ENCODE data around the gene GYG1.

Gene GYG1

DNA sequence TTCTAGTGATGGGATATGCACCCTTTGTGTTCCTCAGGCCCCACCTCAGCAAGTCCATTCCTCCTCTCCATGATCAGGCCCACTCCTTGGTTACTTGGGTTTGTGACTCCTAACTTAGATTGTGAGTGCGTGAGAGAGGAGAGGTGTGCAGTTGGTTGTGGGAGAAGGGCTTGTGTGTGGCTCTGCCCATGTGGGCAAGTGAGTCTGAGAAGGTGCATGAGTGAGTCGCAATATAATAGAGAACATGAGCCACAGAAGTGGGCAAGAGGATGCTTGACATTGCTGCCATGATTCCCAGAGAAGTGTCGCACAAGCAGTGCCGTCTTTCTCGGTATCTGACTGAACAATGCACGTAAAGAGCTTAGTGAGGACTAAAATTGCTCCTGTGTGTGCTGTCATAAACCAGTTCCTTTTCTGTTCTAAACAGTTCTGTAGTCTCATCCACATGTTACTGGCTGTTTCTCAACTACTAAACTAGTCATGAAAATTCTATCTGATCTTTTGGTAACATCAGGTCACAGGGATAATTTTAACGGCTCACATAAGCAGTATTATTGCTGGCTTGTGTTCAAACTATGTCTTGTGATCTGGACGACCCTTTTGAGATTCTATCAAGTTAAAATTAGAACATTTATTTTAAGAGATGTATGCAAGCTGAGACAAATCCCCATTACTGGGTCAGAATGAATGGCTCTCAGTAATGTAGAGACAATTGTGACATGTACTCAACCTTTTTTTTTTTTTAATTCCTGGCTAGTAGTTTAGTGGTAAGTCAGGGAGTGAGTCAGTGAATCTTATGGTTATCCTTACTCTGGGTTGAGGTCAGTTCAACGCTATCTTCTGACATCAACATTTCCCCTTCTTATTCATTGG lies 25.6 kb downstream of the GYG1 start:
- FAIRE-seq (no peak), DNase-seq (ENCODE audit: low spot score) (peak; percentile 50)

DNA sequence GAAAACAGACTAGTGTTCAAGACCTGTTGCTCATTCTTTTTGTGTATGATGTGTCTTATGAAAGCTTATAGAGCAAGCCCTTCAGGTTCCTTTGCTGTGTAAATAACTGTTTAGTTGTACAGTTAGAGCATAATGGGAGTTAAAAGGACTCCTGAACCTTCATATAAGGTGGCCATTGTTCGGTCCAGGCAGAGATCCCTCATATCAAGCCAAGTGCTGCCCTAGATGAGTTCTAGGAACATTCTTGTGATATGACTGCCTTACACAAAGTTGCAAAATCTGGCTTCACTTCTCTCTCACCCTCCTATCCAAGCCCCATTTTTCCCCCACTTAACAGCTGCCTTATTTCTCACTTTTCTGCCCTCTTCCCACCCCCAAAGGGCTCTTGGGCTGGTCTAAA lies 26.9 kb downstream of the GYG1 start:
- no peak for DNase-seq (ENCODE audit: low spot score)
- FAIRE-seq: no peak

DNA sequence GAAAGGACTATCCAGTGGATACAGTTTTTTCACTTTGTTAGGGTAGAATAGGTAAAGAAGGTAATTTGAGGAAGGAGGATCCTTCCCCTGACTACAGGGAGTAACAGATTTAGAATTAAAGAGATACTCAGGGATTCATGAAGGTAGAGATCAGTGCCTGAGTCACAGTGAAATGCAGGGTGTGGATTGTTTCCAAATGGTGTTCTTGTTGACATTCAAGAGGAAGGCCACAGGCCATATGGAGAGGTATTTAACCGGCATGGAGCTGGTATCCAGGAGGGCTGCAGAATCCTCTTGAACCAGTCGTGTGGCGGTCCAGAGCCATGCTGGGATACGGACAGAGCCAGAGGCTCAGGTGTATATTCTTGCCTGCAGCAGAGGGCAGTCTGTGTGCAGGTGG lies 28.2 kb downstream of the GYG1 start:
- FAIRE-seq (no peak), DNase-seq (ENCODE audit: low spot score) (no peak)

DNA sequence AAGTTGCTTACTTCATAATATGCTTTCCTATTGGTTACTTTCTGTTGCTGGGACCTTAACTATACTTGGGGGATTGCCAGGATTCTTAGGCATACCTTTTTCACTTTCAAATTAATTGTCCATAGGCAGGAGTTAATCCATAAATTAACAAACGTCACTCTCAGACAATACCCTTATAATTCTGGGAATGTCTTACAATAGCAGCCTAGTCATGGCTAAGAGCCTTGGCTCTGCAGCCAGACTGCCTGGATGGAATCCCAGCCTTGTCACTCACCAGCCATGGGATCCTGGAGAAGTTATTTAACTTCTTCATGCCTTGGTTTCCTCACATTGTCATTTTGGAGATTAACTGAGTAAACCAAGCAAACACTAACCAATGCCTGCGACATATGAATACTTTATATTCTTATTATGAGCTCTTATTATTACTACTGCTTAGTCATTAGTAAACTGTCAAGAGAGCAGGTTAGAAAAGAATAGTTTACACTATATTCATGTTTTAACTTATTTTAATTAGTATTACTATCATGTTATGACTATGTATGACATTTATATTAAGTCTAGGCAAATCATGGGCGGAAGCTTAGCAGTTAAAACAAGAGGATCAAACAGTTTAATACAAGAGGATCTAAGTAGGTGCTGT lies 29.0 kb downstream of the GYG1 start:
- no peak for FAIRE-seq

DNA sequence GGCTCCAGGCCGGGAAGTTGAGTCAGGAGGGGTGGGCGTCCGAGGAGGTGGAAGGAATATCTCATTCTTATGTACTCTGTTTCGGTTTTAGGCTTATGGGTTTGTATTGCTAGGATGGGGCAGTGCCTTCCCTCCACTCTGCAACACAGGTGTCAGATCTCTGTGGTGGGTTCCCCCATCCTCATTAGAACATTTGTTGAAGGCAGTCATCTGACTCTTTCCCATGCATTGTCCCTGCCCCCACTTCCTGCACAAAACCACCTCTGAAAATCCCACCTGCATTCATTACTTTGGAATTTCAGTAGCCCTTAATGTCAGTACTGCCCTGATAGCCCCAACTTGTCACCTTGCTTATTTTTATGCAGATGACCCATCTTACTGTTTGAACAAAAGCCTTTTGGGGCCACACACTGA lies 29.5 kb downstream of the GYG1 start:
- DNase-seq (ENCODE audit: low spot score) (no peak), FAIRE-seq (no peak)

More for the DNA sequence above, 29.0 kb downstream of the GYG1 start:
- no peak for DNase-seq (ENCODE audit: low spot score)

DNA sequence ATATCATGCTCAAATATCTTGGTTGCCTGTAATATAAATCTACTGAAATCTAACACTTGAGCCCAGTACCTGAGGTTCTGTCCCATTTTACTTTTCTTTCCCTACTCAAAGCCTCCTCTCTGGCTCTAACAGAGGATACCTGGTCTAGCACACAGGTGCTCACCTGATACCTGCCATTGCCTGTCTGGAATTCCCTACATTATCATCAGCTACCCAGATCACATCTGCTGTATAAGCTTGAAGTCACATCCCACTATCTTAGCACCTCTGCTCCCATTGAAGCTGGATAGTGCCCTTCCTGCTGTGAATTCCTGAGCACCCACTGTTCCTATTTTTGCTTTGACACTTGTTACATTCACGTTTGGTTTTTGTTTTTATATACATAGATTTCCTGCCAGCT lies 30.5 kb downstream of the GYG1 start:
- FAIRE-seq (no peak), DNase-seq (ENCODE audit: low spot score) (no peak)

DNA sequence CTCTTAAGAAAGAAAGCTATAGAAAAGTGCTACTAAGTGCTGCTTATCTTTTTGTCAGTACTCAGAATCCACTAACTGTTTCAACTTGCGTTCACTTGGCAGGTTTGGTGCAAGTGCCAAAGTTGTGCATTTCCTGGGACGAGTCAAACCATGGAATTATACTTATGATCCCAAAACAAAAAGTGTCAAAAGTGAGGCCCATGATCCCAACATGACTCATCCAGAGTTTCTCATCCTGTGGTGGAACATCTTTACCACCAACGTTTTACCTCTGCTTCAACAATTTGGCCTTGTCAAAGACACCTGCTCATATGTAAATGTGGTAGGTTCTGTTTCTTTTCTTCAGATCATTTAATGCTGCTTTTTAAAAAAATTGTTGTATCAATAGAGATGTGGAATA lies 32.6 kb downstream of the GYG1 start:
- no peak for FAIRE-seq
- DNase-seq (ENCODE audit: low spot score): no peak

DNA sequence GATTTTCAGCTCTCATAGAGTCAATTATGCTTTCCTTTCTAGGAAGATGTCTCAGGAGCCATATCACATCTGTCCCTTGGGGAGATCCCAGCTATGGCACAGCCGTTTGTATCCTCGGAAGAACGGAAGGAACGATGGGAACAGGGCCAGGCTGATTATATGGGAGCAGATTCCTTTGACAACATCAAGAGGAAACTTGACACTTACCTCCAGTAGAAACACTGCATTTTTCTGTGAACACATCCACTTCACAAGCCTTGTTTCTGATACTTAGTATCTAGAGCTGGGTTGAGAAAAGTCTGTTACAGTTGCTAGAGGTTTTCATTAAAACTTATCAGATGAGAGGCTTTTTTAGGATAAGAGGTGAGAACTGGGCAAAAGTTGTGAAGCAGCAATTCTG lies 35.4 kb downstream of the GYG1 start:
- no peak for FAIRE-seq

DNA sequence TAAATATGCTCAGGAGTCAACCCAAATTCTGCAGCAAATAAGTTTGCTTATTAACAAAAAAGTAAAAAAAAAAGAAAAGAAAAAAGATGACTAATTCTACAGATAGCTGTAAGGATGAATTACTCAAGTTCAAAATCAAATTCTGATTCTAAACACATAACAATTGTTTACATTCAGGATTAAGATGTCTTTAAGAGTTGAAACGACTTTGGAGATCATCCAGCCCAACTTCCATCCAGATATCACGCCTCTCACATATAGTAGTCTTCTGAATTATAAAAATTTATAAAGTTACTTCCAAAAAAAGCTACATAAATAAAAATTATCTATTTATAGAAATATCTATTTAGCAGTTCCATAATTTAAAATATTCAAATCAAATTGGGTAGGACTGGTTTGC lies 39.8 kb downstream of the GYG1 start:
- no peak for DNase-seq (ENCODE audit: low spot score)

More for the DNA sequence above, 35.4 kb downstream of the GYG1 start:
- no peak for DNase-seq (ENCODE audit: low spot score)

DNA sequence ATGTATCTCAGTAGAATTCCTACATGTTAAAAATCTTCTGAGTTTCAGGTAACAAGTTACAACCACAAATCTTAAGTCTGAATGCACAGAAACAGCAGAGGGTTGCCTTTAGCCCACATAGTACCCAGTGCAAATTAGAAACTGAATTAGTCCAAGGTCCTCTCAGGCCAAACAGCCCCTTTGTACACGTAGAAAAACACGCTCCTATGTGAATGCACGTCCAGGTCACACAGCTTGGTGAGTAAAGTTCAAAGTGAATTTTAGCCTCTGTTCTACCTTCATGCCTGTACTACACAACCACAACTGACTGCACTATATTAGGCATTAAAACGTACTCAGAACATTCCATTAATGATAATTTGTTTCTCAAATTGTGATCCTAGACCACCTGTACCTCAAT lies 46.3 kb downstream of the GYG1 start:
- FAIRE-seq (no peak), DNase-seq (ENCODE audit: low spot score) (no peak)

More for the DNA sequence above, 39.8 kb downstream of the GYG1 start:
- no peak for FAIRE-seq

DNA sequence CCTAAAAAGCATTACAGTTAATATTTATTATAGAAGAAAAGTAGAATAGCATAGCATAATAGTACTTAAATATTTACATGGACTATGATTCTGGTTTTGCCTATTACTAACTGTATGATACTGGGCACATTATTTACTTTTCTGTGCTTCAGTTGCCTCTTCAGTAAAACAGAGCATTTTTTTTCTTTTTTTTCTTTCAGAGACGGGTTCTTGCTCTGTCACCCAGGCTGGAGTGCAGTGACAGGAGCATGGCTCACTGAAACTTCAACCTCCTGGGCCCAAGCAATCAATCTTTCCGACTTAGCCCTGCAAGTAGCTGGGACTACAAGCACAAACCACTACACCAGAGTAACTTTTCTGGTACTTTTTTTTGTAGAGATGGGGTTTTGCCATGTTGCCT lies 47.0 kb downstream of the GYG1 start:
- FAIRE-seq (no peak), DNase-seq (ENCODE audit: low spot score) (no peak)

DNA sequence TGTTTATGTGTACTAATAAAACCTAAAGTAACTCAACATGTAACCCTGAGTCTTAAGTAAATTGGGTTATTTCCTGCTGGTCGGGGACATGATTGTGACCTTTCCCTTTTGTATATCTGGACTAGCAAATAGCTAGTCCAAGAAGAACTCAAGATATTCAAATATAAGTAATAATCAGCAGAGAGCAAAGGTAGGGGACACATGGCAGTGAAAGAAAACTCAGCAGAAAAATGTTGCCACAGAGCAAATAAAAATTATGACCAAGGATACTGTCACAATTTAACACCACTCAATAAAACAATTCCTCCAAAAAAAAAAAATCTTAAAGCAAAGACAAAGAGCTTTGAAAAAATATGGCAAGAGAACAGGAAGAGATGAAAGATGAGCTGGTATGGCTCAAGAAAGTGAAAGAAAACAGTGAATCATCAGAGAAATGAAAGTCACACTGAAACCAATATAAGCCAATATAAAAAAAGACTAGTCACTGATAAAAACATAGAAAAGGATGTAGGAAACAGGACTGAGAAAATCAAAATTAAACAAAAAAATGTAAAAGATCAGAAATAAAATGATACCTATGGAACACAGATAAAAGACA lies 51.5 kb downstream of the GYG1 start:
- DNase-seq (ENCODE audit: low spot score) (no peak), FAIRE-seq (no peak)

DNA sequence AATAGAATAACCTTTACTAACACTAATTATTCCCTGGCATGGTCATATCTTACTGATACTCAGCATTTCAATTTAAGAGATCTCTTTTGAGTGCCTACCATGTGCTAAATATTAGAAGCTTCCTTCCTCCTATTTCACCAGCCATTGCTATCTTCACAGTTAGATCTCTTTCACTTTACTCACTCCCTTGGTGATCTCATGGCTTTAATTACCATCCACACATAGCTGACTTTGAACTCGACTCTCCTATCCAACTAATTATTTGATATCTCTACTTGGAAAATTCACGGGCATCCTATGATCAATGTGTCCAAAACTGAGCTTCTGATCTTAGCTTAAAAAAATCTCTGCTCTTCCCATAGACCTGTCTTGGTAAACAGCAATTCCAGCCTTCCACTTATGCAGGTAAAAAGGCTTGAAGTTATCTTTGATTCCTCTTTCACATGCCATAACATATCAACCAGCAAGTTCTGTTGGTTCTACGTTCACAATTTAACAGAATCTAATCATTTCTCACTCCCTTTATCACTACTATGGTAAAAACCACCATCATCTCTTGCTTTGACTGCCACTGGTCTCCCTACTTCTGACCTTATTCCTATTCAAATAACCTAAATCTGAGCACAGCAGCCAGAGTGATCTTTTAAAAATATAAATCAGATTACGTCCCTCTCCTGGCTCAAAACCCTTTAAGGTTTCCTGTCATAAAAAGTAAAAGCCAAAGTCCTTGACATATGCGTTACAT lies 53.2 kb downstream of the GYG1 start:
- FAIRE-seq (no peak), DNase-seq (ENCODE audit: low spot score) (no peak)

DNA sequence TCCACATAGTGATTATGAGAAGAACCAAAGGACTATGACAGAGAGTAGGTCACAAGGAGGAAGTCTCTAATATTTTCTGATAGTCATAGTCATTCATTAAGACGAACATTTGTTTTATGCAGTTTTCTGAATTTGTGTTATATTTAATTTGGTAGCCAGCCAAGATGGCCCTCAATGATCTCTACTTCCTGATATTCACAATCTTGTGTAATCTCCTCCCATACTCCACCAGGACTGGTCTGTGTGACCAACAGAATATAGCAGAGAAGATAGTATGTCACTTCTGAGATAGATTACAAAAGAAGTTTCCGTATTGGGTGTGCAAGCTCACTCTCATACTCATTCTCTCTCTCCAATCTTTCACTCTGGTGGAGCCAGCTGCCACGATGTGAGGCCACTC lies 64.2 kb downstream of the GYG1 start:
- FAIRE-seq (no peak), DNase-seq (ENCODE audit: low spot score) (no peak)

DNA sequence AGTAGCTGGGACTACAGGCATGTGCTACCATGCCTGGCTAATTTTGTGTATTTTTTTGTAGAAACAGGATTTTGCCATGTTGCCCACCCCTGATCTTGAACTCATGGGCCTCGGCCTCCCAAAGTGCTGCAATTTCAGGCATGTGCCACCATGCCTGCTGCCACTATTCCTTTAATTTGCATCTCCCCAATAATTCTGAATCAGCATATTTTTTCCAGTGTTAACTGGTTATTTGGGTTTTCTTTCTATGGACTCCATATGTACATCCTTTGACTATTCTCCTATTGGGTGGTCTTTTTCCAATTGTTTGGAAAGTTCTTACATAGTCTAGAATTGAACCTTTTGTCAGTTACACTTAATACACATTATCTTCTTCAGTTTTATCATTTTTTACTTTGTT lies 66.9 kb downstream of the GYG1 start:
- FAIRE-seq (no peak), DNase-seq (ENCODE audit: low spot score) (no peak)

DNA sequence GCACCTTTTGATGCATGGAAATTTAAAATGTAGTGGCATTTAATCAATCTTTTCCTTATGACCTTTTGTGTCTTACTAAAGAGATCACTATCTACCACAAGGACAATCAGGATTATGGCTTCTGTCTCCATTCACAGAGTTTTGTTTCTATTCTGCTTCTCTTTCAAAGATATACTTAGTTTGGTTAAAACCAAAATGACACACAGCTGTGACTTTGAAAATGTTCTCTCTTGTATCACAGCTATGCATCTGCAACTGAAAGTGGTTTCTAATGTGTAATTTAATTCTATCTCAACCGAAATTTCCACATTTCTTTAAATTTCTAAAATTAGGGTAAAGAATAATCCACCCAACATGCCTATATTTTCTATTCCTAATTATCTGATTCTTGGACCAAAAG lies 67.3 kb downstream of the GYG1 start:
- DNase-seq (ENCODE audit: low spot score) (no peak), FAIRE-seq (no peak)

DNA sequence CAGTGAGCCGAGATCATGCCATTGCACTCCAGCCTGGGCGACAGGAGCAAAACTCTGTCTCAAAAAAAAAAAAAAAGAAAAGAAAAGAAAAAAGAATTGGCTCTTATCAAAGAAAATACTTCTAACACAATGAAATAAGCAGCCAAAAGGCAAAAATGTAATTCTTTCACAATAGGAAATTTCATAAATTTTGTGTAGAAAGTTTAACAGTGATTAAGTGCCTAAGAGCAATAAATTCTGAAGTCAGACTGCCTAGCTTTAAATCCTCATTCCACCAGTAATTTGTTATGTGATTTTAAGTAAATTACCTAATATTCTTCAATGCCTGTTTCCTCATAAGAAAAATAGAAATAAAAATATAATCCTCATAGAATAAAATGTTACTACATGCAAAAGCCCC lies 70.4 kb downstream of the GYG1 start:
- no peak for DNase-seq (ENCODE audit: low spot score)
- FAIRE-seq: no peak

DNA sequence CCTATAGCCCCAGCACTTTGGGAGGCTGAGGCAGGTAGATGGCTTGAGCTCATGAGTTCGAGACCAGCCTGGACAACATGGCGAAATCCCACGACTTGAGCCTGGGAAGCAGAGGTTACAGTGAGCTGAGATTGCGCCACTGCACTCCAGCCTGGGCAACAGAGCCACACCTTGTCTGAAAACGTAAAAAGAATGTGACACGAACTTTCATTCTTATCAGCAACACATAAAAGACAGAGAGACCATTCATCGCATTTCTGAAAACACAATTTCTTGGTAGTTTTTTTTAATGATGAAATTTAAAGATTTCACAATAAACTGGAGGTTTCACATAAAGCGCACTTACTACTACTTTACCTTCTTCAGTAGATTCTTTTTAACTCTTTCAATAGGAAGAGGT lies 76.5 kb downstream of the GYG1 start:
- no peak for DNase-seq (ENCODE audit: low spot score)
- no peak for FAIRE-seq
